ENCODE measurements around the gene MTMR10.

The MTMR10 gene, protein sequence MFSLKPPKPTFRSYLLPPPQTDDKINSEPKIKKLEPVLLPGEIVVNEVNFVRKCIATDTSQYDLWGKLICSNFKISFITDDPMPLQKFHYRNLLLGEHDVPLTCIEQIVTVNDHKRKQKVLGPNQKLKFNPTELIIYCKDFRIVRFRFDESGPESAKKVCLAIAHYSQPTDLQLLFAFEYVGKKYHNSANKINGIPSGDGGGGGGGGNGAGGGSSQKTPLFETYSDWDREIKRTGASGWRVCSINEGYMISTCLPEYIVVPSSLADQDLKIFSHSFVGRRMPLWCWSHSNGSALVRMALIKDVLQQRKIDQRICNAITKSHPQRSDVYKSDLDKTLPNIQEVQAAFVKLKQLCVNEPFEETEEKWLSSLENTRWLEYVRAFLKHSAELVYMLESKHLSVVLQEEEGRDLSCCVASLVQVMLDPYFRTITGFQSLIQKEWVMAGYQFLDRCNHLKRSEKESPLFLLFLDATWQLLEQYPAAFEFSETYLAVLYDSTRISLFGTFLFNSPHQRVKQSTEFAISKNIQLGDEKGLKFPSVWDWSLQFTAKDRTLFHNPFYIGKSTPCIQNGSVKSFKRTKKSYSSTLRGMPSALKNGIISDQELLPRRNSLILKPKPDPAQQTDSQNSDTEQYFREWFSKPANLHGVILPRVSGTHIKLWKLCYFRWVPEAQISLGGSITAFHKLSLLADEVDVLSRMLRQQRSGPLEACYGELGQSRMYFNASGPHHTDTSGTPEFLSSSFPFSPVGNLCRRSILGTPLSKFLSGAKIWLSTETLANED

DNA sequence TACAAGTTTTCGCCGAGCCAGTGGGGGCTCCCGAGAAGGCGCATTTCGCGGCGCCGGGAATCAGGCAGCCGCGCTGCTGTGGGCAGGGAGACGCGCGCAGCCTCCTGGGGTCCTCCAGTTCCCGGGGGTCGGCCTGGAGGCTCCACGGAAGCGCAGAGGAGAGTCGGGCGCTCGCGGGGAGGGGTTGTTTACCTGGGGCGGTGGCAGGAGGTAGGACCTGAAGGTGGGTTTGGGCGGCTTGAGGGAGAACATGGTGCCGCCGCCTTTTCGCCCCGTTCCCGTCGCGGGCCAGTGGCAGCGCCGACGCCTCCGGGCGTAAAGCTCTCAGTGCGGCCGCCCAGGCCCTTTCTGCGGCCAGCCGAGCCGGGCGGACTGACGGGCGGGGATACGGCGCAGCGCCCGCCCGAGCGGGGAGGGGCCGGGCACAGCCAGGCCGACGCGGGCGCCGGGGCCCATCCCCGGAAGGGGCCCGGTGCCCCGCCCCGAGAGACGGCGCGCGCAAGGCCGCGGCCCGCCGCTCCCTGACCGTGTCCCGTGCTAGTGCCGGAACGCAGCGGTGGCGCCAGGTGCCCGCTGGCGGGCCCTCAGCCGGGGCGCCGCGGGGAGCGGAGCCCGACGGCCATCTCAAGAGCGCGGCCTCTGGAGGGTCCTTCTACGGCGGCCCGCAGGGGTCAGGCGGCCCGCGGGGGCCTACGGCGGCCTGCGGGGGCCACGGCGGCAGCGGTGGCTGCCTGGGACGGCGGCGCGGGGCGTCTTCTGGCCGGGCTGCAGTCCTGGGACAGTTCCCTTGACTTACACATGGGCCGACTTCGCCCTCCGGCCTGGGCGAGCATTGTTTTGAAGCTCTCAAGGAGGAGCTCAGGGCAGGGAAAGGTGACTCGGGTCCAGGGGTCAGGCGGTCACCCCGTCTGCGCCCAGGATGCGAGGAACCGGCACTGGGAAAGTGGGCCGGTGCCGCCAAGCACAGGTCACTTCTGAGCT lies at the start of gene MTMR10:
Gene MTMR10, minus strand, starts transcription at position 374 of the 981 bp plus-strand sequence. Its CDS starts 122 bp downstream, at position 252.
- DNase-seq: peak; percentile 63

DNA sequence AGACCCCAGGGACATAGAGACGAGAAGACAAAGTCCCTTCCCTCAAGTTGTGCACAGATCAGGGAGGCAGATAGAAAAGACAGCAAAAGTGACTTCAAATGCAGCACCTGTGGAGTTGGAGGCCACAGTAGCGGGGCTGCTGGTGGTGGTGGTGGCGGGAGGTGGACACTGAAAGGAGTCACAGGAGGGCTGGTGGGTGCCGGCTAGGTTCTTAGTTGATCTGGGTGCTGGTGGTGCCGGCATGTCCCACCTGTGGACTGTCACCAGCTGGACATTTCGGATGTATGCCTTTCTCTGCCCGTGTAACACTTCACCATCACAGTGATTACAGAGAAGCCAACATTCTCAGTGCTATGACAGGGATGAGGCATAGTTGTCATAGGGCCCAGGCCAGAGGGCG lies 49.2 kb upstream of the MTMR10 start:
- DNase-seq: no peak

- DNase-seq: no peak
These were observed 48.5 kb upstream of the MTMR10 start for GRCh38 chr15:31039961-31040360.

- no peak for DNase-seq
These were observed 46.5 kb upstream of the MTMR10 start for GRCh38 chr15:31037731-31038477.

DNA sequence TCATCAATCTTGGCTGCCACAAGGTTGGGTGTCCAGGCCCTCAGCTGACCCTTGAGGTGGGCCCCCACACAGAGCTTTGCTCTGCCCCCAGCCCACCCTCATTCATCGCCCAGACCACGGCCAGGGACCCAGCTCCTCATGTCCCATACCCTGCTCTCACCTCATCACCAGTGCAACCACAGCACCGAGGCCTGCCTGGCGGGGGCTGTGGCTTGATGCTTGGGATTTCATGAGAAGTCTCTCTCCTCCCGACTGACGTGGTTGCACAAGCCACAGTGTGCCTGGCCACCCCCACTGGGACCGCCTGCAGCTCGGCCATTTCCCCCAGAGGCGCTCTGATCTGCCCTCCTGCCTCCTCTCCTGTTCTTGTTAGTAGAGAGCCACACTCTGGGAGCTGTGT lies 45.4 kb upstream of the MTMR10 start:
- DNase-seq: no peak

DNA sequence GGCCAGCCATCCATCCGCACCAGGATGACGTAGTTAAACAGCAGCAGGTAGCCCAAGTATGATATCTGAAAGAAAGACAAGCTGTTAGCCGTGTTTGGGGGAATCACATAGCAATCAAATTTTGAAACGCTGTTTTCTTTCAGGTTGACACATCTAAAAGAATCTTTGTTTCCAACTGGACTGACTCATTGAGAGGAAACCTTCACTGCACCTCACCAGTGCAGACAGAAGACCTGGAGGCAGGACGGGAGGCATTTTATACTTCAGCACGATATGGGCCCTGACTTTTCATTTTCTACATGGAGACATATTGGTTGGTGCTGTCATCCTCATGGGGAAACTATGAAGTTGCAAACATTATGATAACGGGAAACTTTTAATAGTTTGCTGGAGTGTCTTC lies 44.2 kb upstream of the MTMR10 start:
- DNase-seq: no peak

DNA sequence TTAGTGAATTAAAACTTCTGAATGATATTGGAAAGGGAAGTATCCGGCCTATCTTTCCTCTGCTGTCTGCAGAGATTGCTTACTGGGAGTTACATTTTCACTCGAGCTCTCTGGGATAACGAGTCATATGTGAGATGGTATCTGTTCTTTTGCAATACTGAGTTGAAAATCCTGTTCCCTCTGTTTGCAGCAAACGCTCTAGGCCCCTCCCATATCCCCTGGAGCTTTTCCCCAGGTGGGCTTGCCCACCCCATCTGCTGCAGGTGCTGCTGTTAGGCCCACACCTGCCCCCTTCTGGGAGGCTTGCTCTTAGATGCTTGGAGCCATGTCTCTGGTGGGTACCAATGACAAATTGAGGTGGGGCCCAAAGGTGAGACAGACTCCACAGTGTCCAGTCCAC lies 42.7 kb upstream of the MTMR10 start:
- DNase-seq: no peak

DNA sequence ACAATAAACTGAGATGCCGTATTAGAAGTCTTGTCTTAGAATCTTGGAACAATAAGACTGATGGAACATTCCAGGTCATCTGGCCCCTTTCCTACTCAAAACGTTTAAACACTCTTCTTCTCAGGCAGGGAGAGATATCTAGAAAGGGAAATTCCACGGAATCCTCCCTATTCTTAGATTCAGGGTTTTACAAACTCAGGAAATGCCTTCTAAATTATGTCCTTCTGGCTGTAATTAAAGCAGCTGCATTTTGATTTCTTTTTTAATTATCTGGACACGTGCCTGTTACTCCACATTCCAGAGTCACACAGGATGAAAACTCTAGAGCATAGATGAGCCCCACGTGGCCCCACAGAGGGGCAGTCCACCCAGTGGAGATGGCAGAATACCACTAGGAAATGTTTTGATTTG lies 41.5 kb upstream of the MTMR10 start:
- peak; percentile 32 for DNase-seq

DNA sequence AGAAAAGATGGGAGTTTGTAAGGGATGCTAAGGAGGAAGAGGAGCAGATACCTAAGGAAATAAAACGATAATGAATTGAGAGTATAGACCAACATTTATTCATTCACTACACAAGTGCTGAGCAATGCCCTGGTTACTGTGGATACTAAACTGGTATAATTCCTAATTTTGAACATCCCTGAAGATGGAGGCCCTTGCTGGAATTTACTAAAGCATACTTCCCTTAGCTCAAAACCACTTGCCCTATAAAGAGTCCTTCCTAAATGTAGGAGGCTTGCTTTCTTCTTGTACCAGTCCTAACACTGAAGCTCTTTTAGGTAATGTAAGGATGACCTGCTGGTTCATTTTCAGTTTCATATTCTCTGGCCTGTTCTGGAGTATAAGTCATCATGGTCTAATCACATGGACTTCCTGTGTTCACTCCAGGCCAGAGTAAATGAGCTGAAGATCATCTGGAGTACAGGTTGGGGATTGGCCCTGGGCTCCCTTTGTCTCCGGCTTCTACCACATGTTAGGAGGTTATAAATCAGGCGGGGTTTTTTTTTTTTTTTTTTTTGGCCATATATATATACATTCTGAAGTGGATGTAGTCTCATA lies 40.1 kb upstream of the MTMR10 start:
- peak; percentile 9 for DNase-seq

DNA sequence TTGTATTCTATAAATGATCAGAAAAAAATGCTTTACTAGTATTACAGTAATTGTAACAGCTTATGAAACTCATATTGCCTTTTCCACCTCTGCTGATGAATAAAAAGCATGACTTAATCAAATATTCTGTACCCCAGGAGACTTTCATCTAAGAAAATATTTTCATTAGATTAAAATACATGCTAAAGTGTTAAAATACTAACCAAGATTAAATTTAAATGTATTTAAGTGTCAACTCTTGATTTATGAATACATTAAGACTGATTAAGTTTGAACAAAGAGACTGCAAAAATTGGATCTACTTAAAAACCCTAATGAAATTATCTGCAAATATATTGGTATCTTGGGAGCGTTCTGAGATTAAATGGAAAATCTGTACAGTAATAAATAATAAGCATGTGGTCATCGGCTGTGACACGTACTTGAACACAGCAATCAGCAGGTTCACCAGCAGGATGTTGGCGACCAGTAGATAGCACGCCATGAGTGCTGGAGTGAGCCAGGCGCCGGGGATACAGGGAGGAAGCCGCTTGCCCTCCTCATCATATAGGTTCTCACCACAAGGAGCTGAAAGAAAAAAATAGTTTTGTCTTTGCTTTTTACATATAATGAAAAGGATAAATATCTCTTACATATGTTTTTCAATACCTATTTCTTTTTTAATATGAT lies 36.6 kb upstream of the MTMR10 start:
- DNase-seq: no peak

- DNase-seq: no peak
These were observed 34.6 kb upstream of the MTMR10 start for GRCh38 chr15:31025996-31026395.

- DNase-seq: peak; percentile 39
These were observed 33.6 kb upstream of the MTMR10 start for GRCh38 chr15:31024979-31025378.

GRCh38 chr15:31024330-31024729 lies 32.9 kb upstream of the MTMR10 start:
- peak; percentile 96 for DNase-seq

- DNase-seq: peak; percentile 45
These were observed 32.4 kb upstream of the MTMR10 start for GRCh38 chr15:31023841-31024240.

DNA sequence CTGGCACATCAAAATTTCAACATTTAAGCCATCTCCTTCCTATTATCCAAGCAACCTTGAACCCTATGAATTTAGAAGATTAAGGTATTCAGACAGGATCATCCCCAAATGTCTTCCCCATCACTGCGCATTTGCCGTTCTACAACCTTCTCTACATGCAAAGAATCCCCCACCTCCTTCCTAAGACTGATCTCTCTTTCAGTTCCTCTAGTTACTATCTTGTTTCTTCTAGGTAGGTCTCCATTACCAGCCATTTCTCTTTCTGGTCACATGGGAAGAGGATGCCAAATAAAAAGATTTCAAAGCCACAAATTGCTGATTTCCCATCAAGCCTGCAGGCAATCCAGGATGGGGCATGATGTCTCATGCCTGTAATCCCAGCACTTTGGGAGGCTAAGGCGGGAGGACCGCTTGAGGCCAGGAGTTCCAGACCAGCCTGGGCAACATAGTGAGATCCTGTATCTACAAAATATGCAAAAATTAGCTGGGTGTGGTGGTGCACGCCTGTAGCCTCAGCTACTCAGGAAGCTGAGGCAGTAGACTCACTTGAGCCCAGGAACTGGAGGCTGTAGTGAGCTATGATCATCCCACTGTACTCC lies 29.7 kb upstream of the MTMR10 start:
- no peak for DNase-seq

DNA sequence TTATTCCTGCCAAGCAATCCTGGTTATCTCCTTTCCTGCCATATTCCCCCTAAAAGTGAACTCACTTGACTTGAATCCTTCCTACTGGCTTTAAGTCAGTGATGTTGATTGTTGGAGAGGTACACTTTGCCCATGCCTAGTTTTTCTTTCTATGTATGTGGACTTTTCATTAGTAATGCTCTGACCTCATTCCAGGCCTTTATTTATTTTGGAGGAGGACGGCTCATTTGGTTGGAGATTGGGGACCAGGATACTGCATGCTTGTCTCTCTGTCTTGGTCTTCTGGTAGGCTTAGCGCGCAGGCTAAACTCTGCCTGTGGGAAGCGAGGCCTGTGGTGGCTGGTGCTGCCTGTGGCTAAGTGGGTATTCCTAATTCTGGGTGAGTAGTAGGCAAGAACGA lies 29.1 kb upstream of the MTMR10 start:
- DNase-seq: no peak

GRCh38 chr15:31019986-31020385 lies 28.6 kb upstream of the MTMR10 start:
- no peak for DNase-seq

GRCh38 chr15:31017311-31017710 lies 25.9 kb upstream of the MTMR10 start:
- no peak for DNase-seq

DNA sequence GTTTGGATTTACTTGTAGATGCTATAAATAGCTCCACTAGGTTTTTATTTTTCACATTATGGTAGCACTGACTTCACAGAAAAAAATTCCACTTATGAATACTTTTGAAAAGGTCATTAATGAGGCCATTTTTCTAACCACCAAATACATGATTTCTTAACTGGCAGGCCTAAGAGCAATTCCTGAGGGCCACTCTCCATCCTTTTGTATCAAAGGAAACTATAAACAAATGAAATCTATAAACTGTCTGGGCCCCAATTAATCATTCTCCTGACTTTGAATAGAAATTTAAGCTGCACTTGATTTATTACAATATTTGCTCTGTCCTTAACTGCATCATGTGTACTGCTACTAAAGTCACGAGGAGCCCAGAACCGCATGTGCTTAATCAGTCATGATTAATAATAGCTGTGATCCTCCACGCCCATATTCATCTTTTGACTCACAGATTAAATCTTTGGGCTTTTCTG lies 25.1 kb upstream of the MTMR10 start:
- peak; percentile 49 for DNase-seq

- no peak for DNase-seq
These were observed 23.1 kb upstream of the MTMR10 start for GRCh38 chr15:31014608-31014925.

All from kidney glomerular epithelial cell (primary cell).